ENCODE results near the gene SRSF1.

SRSF1 gene

DNA sequence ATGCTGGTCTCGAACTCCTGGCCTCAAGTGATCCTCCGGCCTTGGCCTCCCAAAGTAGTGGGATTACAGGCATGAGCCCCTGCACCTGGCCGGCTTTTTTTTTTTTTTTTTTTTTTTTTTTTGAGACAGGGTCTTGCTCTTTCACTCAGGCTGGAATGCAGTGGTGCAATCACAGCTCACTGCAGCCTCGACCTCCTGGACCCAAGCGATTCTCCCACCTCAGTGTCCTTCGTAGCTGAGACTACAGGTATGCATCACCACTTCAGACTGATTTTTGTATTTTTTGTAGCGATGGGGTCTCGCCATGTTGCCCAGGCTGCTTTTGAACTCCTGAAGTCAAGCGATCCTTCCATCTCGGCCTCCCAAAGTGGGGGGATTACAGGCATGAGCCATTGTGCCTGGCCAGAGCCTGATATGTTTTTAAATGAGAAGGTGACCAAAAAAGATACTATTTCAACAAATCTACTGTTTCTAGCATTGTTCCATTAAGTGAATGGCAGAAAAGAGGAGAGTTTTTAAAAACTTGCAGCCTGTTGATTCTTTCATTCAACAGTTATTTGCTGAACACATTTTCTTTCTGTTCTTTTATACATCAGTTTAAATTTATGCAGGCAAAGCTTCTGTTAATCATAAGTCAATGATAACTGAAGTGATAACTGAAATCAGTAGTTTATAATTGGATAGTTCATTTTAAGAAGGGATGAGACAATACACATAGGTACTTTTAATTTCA is 3.2 kb upstream of the SRSF1 start:
- DNase-seq = no peak

DNA sequence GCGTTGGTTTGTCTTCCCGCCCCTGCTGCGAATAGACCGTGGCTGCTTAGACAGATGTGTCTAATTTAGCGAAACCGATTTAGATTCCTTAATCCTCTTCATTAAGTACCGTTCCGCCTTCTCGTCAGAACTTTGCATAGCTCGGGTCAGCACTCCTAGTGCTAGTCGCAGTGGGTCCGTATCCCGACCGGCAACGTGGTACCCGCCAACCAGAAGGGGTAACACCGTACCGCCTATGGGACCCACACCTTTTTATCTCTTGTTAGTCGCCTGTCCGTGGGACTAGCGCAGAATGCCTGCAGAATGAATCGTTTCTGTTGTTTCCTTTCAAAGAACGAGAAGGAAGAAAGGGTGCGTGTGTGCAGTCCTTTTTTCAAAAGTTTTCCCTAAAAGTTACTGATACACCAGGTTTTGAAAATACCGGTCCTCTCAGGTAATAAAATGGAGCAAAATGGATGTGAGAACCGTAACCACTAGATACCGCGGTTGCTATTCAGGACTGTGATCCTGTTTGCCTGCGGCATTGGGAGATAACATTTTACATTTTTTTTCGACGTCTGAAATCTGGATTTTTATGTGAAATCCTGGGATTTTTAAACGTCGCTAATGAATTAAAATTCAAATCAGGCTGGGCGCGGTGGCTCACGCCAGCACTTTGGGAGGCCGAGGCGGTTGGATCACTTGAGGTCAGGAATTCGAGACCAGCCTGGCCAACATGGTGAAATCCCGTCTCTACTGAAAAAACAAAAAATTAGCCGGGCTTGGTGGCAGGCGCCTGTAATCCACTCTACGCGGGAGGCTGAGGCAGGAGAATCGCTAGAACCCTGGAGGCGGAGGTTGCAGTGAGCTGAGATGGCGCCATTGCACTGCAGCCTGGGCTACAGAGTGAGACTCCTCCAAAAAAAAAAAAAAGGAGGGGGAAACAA is 998 bp upstream of the SRSF1 start:
- peak in 1 of 2 experiments; percentile 62 for DNase-seq

GRCh38 chr17:58006560-58006923 is 504 bp downstream of the SRSF1 start:
- DNase-seq = peak; percentile 29 to 66

GRCh38 chr17:58005728-58006559 is 1.1 kb downstream of the SRSF1 start:
- no peak for DNase-seq

DNA sequence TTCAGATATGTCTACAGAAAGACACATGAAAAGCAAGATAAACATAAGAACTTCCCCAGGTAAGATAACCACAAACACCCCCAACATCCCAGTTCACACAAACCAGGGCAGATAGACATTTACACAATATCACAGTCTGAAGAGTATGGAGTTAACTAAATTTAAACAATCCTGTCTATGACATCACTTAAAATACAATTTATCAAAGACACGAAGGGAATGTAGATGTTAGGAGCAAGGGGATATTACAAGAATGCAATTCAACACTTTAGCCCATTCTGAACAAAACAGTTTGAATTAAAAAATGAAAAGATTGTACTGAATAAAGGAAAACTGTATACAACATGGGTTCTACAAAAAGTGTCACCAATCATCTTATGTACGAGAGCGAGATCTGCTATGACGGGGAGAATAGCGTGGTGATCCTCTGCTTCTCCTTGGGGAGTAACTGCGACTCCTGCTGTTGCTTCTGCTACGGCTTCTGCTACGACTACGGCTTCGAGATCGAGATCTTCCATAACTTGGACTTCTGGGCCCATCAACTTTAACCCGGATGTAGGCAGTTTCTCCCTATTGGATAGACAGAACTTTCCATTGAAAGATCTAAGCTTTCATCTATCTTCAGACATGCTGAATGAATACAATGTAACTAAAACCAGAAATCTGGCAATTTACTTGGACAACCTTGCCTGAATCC is 1.9 kb downstream of the SRSF1 start:
- DNase-seq = no peak

GRCh38 chr17:58004060-58004459 is 3.0 kb downstream of the SRSF1 start:
- no peak for DNase-seq

DNA sequence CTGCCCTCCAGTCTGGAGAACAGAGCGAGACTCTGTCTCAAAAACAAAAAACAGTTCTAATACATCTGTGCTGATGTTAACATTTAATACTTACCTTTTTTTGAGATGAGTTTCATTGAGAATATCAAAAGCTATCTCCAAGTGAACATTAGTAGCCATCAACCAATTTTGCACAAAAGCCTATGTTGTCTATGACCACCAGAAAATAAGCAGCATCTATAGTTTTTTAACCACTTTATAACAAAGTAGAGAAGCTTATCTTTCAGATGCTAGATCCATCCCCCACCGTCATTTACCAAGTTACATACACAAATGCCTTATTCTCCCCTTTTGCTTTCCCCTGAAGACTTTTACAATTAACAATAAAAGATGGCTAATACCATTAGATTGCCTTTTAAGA is 4.1 kb downstream of the SRSF1 start:
- DNase-seq = no peak

GRCh38 chr17:58002154-58002948 is 4.7 kb downstream of the SRSF1 start:
- DNase-seq = no peak

DNA sequence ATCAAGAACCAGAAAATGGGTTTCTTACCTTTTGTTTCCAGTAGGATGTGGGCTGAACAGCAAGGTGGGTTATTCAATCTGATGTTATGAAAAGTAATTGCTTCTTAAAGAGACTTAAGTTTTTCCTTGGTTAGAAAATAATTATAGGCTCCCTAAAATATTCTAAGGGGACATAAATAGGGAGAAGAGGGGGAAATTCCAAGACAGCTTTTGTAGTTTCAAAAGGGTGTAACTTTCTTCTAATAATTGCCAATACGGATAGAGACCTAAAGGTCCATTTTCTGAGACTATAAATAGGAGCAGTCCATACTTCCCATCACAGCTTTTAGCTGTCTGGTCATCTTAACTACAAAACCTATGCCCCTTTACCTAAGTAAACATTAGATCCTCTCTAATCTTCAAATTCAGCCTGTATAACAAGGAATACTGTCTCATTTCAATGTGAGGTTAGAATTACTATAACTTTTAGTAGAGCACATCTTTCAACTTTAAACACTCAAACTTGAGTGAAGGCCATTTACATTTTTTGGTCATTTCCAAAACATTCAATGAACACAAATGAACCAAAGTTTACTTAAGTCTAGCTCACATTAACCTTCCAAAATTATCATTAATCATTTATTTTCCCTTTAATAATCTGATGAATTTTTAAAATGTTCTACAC is 5.5 kb downstream of the SRSF1 start:
- DNase-seq = no peak

DNA sequence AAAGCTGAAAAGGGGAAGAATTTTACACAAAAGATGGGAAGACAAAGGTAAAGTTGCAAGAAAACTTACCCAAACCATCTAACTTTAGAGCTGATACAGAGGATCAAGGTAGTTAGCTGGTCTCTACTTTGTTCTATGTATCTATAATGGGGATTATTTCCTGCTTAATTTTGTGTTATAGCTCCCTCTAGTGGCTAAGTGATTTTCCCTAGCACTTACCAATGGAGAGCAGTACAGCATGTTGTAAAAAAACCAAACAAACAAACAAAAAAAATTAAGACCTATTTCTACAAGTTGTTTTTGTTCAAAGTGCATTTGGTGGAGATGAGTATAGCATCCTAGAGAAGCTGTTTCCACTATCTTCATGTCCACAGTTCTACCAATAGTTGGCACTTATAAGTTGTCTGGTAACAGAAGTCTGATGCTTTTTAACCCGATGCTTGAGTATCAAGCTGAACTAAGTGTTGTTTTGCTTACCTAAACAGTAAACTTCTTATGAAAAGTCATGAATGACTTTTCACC is 7.5 kb downstream of the SRSF1 start:
- DNase-seq = peak; percentile 41 to 42

GRCh38 chr17:57999010-57999495 is 8.0 kb downstream of the SRSF1 start:
- DNase-seq = no peak

- no peak for DNase-seq
Measured at GRCh38 chr17:57997085-57997809, 9.8 kb downstream of the SRSF1 start.

GRCh38 chr17:57995076-57995956 is 11.7 kb downstream of the SRSF1 start:
- DNase-seq = peak; percentile 82 to 88

DNA sequence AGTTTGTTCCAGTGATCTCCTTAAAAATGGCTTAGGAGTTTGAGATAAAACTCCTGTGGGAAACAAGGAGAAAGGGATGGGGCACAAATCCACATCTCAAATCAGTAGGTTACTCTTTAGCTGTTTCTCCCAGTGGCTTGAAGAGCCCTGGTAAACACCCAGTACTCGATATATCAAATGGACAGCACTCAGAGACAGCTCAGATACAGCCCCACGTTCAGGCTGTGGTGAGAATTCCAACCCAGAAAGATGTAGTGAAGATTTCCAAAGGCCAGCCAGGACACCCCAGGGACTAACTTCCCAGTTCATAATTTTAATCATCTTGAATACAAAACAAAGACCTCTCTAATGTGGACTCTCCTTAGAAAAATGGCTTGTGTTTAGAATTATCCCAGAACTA is 12.6 kb downstream of the SRSF1 start:
- DNase-seq = peak; percentile 27 to 39

- peak; percentile 42 to 45 for DNase-seq
Measured at GRCh38 chr17:57993471-57994365, 13.3 kb downstream of the SRSF1 start.

DNA sequence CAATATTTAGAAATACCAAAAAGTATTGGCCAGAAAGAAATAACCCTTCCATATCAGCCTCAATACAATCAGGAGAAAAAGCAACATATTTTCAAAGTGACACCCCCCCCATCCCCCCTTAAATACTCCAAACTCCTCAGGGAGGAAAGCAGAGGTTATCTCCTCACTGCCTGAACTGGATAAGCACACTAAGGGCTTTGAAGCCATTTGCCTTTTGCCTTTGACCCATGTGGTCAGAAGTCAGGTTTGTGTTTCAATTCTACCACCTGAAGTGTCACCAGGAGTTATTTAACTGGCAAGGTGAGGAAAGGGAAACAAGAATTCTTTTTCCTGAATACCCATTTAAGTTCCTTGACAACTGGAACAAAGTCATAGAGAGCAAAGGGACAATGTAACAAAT is 15.5 kb downstream of the SRSF1 start:
- no peak for DNase-seq

- no peak for DNase-seq
Measured at GRCh38 chr17:57990037-57990436, 17.0 kb downstream of the SRSF1 start.

All from SHP77 (cell line).